Measurements from ENCODE around the gene RHBDF2.

Gene RHBDF2

GRCh38 chr17:76471498-76472257 is 29.5 kb downstream of the RHBDF2 start:
- Histone ChIP-seq H3K9ac (ENCODE audit: low read length) (no peak overlapping the region), H3K9me2 (replicated peaks; ENCODE audit: insufficient read depth, low read length) (no peaks in the 10 kb centered on the region), H3K79me2 (ENCODE audit: low read length) (no peaks in the 10 kb centered on the region), H2AFZ (ENCODE audit: low read length) (no peak overlapping the region), H3K27ac (ENCODE audit: low read length) (no peak overlapping the region), H3F3A (ENCODE audit: insufficient read depth, low read length) (no peaks in the 10 kb centered on the region), H4K20me1 (ENCODE audit: insufficient read depth, low read length) (no peaks in the 10 kb centered on the region), H3K4me2 (ENCODE audit: low read depth, low read length) (no peak overlapping the region), H3K4me1 (ENCODE audit: low read length) (peaks cover 1% of the 10 kb centered on the region; the same call in 1 of the 2 replicates), H3K27me3 (replicated peaks; ENCODE audit: insufficient read depth, low read length) (no peaks in the 10 kb centered on the region), H3K4me3 (ENCODE audit: low read length) (no peak overlapping the region), H3K36me3 (replicated peaks; ENCODE audit: insufficient read depth, low read length) (peaks cover 5% of the 10 kb centered on the region; the same call in 1 of the 2 replicates), H3K9me3 (replicated peaks; ENCODE audit: insufficient read depth, low read length) (no peaks in the 10 kb centered on the region)
- no peak for DNase-seq
- no peak for TF ChIP-seq EZH2 (optimal IDR thresholded peaks at IDR 0.05; ENCODE audit: low read depth, low read length)
- TF ChIP-seq, protein P1, sequence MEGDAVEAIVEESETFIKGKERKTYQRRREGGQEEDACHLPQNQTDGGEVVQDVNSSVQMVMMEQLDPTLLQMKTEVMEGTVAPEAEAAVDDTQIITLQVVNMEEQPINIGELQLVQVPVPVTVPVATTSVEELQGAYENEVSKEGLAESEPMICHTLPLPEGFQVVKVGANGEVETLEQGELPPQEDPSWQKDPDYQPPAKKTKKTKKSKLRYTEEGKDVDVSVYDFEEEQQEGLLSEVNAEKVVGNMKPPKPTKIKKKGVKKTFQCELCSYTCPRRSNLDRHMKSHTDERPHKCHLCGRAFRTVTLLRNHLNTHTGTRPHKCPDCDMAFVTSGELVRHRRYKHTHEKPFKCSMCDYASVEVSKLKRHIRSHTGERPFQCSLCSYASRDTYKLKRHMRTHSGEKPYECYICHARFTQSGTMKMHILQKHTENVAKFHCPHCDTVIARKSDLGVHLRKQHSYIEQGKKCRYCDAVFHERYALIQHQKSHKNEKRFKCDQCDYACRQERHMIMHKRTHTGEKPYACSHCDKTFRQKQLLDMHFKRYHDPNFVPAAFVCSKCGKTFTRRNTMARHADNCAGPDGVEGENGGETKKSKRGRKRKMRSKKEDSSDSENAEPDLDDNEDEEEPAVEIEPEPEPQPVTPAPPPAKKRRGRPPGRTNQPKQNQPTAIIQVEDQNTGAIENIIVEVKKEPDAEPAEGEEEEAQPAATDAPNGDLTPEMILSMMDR (IDR thresholded peaks at IDR 0.05; ENCODE audit: low read length), result no peak

DNA sequence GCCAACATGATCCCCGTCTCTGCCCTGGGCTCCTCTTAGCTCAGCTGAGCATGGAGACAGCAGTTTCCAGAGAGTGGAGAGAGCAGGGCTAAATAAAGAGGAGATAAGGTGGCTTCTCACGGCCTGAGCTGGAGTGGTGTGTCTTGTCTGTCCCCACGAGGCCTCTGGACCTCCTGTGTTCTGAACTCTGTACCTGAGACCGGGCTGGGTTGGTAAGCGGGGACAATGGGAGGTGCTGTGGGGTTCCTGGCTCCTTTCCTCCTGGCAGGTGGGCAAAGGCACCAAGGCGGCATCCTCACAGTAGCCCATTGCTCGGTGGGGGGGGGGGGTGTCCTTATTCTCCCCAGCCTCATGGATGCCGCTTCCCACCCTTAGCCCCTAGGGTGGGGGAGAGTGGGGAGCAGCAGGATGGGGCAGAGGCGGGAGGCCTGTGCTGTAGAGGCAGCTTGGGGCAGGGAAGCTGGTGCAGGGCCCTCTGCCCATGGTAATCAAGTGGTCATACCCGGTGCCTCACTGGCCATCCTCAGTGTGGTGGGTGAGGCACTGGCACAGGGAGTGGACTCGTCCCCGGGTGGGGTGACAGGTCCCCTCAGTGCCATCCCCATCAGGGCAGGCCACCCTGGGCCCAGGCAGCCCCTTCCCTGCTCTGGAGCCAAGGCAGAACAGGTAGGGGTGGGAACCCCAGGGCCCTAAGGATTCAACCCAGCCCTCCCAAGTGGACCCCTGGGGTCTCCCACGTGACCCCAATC is 31.1 kb downstream of the RHBDF2 start:
- H3K79me2 ChIP-seq (ENCODE audit: low read length), result no peaks in the 10 kb centered on the region
- H4K20me1 ChIP-seq (ENCODE audit: insufficient read depth, low read length), result no peaks in the 10 kb centered on the region
- H3K9me2 ChIP-seq (replicated peaks; ENCODE audit: insufficient read depth, low read length), result no peaks in the 10 kb centered on the region
- no peak overlapping the region for H3K4me2 ChIP-seq (ENCODE audit: low read depth, low read length)
- no peak overlapping the region for H3K4me3 ChIP-seq (ENCODE audit: low read length)
- no peak overlapping the region for H2AFZ ChIP-seq (ENCODE audit: low read length)
- H3K27ac ChIP-seq (ENCODE audit: low read length), result no peak overlapping the region
- H3K36me3 ChIP-seq (replicated peaks; ENCODE audit: insufficient read depth, low read length), result peaks cover 5% of the 10 kb centered on the region; the same call in 1 of the 2 replicates
- no peak overlapping the region for H3K9ac ChIP-seq (ENCODE audit: low read length)
- no peaks in the 10 kb centered on the region for H3K9me3 ChIP-seq (replicated peaks; ENCODE audit: insufficient read depth, low read length)
- peaks cover 11% of the 10 kb centered on the region; the same call in 1 of the 2 replicates for H3K4me1 ChIP-seq (ENCODE audit: low read length)
- TF ChIP-seq EZH2phosphoT487 (IDR thresholded peaks at IDR 0.05; ENCODE audit: low read length), result no peak
- TF ChIP-seq EZH2 (optimal IDR thresholded peaks at IDR 0.05; ENCODE audit: low read depth, low read length), result no peak
- TF ChIP-seq, protein P1 (IDR thresholded peaks at IDR 0.05; ENCODE audit: low read length), result no peak
- H3F3A ChIP-seq (ENCODE audit: insufficient read depth, low read length), result no peaks in the 10 kb centered on the region
- DNase-seq, result no peak
- H3K27me3 ChIP-seq (replicated peaks; ENCODE audit: insufficient read depth, low read length), result no peaks in the 10 kb centered on the region

GRCh38 chr17:76469076-76469990 is 31.9 kb downstream of the RHBDF2 start:
- Histone ChIP-seq H3K4me1 (ENCODE audit: low read length) (peaks cover 11% of the 10 kb centered on the region; the same call in 1 of the 2 replicates), H3K4me2 (ENCODE audit: low read depth, low read length) (no peak overlapping the region), H3K27ac (ENCODE audit: low read length) (no peak overlapping the region), H4K20me1 (ENCODE audit: insufficient read depth, low read length) (no peaks in the 10 kb centered on the region), H3K9me3 (replicated peaks; ENCODE audit: insufficient read depth, low read length) (no peaks in the 10 kb centered on the region), H3F3A (ENCODE audit: insufficient read depth, low read length) (no peaks in the 10 kb centered on the region), H3K9me2 (replicated peaks; ENCODE audit: insufficient read depth, low read length) (no peaks in the 10 kb centered on the region), H3K9ac (ENCODE audit: low read length) (no peak overlapping the region), H3K4me3 (ENCODE audit: low read length) (no peak overlapping the region), H3K79me2 (ENCODE audit: low read length) (no peaks in the 10 kb centered on the region), H2AFZ (ENCODE audit: low read length) (no peak overlapping the region), H3K36me3 (replicated peaks; ENCODE audit: insufficient read depth, low read length) (peaks cover 5% of the 10 kb centered on the region; the same call in 1 of the 2 replicates), H3K27me3 (replicated peaks; ENCODE audit: insufficient read depth, low read length) (no peaks in the 10 kb centered on the region)
- TF ChIP-seq, protein P1 (IDR thresholded peaks at IDR 0.05; ENCODE audit: low read length), result no peak
- TF ChIP-seq EZH2phosphoT487 (IDR thresholded peaks at IDR 0.05; ENCODE audit: low read length) (no peak), EZH2 (optimal IDR thresholded peaks at IDR 0.05; ENCODE audit: low read depth, low read length) (no peak)
- no peak for DNase-seq

All from MM.1S (cell line).